HEK293T (cell line): ENCODE results near the gene PFDN5.

Experiments
- FOXA1 ChIP-seq: fragments of 450-650 bp; IDR thresholded peaks from 2 replicates; pipeline ENCODE4 v1.6.1; 2016; ENCODE audit warnings: mild to moderate bottlenecking
- FOXK2 ChIP-seq: fragments of 450-650 bp; IDR thresholded peaks from 2 replicates; pipeline ENCODE4 v1.6.1; 2016; ENCODE audit warnings: mild to moderate bottlenecking
- HDGF ChIP-seq: fragments of 450-650 bp; IDR thresholded peaks from 2 replicates; pipeline ENCODE4 v1.6.1; 2017; ENCODE audit warnings: antibody characterized with exemption, borderline replicate concordance
- SP1 ChIP-seq: fragments of 450-650 bp; IDR thresholded peaks from 2 replicates; pipeline ENCODE4 v1.6.1; 2017
- SUZ12 ChIP-seq: fragments of 450-650 bp; IDR thresholded peaks from 2 replicates; pipeline ENCODE4 v1.6.1; 2016; ENCODE audit warnings: mild to moderate bottlenecking
- ZNF384 ChIP-seq: fragments of 450-650 bp; IDR thresholded peaks from 2 replicates; pipeline ENCODE4 v1.6.1; 2016

GRCh38 chr12:53324779-53325510 is 29.6 kb downstream of the PFDN5 start:
- TF ChIP-seq SUZ12 (no peak), SP1 (no peak), FOXA1 (no peak), FOXK2 (no peak), ZNF384 (no peak), HDGF (no peak)
